Fibroblast of skin of scalp (primary cell): ENCODE data around the gene PFKFB1.
"Not testable (repeated sequence)": the region's sequence is repeated elsewhere in the genome, so short reads cannot be mapped to it uniquely, and the experiment has no call there.

Experiments
- DNase-seq: peaks from one replicate; pipeline ENCODE4 v3.0.0-alpha.2; 2013

The PFKFB1 gene

GRCh38 chrX:54992911-54993622, 921 bp downstream of the PFKFB1 start:
- no peak for DNase-seq

GRCh38 chrX:54991706-54992105, 2.3 kb downstream of the PFKFB1 start:
- no peak for DNase-seq

- DNase-seq = not testable (repeated sequence)
Observed at GRCh38 chrX:54983306-54983705, 10.7 kb downstream of the PFKFB1 start.

- DNase-seq = no peak
Observed at GRCh38 chrX:54980334-54980733, 13.7 kb downstream of the PFKFB1 start.

- no peak for DNase-seq
Observed at GRCh38 chrX:54979432-54979831, 14.6 kb downstream of the PFKFB1 start.

- DNase-seq = no peak
Observed at GRCh38 chrX:54978448-54978847, 15.5 kb downstream of the PFKFB1 start.

- DNase-seq = no peak
Observed at GRCh38 chrX:54977387-54977786, 16.6 kb downstream of the PFKFB1 start.

- DNase-seq = no peak
Observed at GRCh38 chrX:54964766-54965497, 29.1 kb downstream of the PFKFB1 start.

- no peak for DNase-seq
Observed at GRCh38 chrX:54961750-54962149, 32.2 kb downstream of the PFKFB1 start.

- DNase-seq = no peak
Observed at GRCh38 chrX:54950730-54951375, 43.1 kb downstream of the PFKFB1 start.

- no peak for DNase-seq
Observed at GRCh38 chrX:54945224-54945623, 48.8 kb downstream of the PFKFB1 start.

GRCh38 chrX:54944816-54945215, 49.2 kb downstream of the PFKFB1 start:
- DNase-seq = no peak

- no peak for DNase-seq
Observed at GRCh38 chrX:54937416-54937815, 56.6 kb downstream of the PFKFB1 start.

GRCh38 chrX:54935306-54935705, 58.7 kb downstream of the PFKFB1 start:
- DNase-seq = no peak

- no peak for DNase-seq
Observed at GRCh38 chrX:54934890-54935289, 59.1 kb downstream of the PFKFB1 start.

- DNase-seq = no peak
Observed at GRCh38 chrX:54934058-54934457, 59.9 kb downstream of the PFKFB1 start.

- no peak for DNase-seq
Observed at GRCh38 chrX:54933150-54933826, 60.7 kb downstream of the PFKFB1 start.

GRCh38 chrX:54931107-54931506, 62.9 kb downstream of the PFKFB1 start:
- DNase-seq = no peak

GRCh38 chrX:54930291-54931049, 63.5 kb downstream of the PFKFB1 start:
- no peak for DNase-seq

GRCh38 chrX:54928876-54929275, 65.1 kb downstream of the PFKFB1 start:
- DNase-seq = no peak

- no peak for DNase-seq
Observed at GRCh38 chrX:54926978-54927377, 67.0 kb downstream of the PFKFB1 start.

GRCh38 chrX:54923376-54923775, 70.6 kb downstream of the PFKFB1 start:
- DNase-seq = no peak
